GM04503 (cell line): ENCODE data around the gene DMKN.
"Not testable (repeated sequence)": the region's sequence is repeated elsewhere in the genome, so short reads cannot be mapped to it uniquely, and the experiment has no call there.

Experiments used
- DNase-seq: peaks from one replicate; pipeline ENCODE4 v3.0.0-alpha.2; 2012; ENCODE audit warnings: low read depth

Gene DMKN

DNA sequence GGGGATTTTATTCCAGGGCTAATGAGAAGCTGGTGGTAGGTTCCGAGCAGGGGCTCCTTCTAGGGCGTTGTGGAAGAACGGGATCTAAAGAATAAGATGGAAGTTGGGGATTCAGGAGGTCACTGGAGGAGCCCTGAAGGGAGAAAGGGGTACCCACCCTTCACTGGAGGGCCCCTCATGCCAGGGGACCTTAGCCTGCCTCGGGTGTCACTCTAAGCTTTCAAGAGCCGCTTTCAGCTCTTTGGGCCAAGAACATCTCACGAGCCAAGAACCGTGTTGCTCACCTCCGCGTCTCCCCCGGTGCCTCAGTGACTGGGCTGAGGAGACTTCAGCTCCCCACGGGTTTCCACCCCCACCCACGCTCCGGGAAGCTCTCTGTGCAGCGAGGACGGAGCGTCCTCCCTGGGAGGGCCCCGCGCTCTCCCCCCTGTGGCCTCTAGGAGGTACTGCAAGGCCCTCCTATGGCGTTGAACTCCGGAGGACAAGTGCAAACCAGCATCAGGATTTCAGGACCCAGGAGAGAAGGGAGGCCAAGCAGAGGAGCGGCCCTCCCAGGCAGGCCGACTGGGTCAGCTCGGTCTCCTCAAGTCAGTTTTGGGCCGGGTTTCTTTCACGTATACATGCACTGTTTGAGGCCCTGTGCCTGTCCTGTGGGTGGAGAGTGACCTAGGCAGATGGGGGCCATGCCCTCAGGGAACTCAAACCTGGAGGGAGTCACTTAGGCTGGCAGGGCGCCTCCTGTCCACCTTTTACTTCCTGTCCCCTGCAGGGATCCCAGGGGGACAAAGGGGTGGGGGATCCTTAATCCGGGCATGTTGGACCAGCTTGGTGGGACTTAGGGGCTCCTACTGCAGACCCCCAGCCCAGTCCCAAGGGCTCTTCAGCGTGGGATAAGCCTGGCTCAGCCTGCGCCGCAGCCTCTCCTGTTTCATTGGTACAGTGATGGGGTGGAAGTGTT is 18.1 kb downstream of the DMKN start:
- no peak for DNase-seq

DNA sequence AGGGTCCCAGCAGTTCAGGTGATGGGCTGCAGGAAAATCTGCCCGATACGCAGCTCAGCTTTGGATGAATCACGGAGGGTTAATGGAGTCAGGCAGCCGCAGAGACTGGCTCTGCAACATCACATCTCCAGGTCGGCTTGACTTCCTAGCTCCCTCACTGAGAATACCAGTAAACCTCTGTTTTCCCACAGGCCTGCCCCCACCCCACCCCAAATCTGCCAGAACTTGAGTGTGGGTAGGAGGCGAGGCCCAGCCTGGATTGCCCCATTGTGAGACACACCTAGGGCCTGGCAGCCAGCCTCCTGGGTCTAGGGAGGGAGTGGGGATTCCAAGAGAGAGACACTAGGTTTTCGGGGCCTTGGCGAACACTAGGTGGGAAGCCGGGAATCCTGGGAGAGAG is 19.5 kb downstream of the DMKN start:
- DNase-seq, result no peak

DNA sequence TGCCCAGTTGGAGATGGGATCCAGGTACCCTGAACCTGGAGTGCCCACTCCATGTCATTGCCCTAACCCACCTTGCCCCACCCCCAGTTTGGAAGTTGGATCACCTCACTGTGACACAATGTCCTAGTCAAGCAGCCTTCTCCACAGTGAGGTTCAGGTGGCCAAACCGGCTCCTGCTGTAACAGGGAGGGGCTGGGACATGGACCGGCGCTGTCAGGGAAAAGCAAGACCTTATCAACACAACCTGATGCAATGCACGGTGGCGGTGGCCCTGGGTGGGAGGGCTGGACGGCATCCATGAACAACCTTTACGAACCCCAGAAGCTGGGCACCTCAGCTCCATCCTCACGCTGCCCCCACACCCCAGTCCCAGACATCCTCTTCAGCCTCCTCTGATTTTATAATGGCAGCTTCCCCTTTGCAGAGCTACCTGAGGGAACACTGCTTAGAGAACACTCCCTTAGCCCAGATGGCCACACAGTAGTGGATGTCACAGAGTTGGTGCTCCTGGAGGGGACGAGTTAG is 21.6 kb downstream of the DMKN start:
- DNase-seq, result no peak

DNA sequence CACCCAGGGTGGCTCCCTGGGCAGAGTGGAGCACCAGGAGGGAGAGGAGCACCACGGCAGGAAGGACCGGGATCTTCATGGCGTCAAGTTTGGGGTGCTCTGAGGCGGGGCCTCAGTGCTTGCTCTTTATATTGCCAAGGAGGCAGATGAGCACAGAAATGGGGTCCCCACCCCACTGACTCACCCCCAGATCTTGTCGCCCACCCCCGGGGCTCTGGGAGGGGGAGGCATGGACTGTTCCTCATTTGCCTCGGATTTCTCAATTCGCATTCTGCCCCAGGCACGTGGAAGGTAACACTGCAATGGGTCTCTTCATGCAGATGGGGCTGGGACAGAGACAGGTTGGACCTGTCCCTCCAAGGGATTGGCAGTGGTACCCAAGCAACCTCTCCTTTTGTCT is 23.1 kb downstream of the DMKN start, which contains the start of gene KRTDAP:
Gene KRTDAP (minus strand): TSS at position 101 of the 400 bp plus-strand sequence. CDS start 22 bp downstream, at position 79.
- no peak for DNase-seq

DNA sequence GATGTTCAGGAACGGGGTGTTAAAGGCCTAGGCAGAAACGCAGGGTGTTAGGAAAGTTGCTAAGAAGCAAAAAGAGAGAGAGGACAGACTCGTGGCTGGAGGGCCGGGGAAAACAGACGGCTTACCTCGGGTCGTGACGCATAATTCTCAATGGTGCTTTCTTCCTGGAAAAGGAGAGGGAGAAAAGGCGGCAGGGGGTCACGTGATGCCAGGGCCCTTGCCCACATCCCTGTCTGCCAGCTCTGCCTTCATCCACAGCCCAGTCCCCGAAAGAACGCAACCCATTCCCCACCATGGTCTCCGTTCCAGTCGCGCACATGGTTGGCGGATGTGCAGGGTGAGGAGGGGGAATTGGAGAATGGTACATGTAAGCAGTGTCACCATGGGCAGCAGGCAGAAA is 24.8 kb downstream of the DMKN start:
- DNase-seq, result no peak

DNA sequence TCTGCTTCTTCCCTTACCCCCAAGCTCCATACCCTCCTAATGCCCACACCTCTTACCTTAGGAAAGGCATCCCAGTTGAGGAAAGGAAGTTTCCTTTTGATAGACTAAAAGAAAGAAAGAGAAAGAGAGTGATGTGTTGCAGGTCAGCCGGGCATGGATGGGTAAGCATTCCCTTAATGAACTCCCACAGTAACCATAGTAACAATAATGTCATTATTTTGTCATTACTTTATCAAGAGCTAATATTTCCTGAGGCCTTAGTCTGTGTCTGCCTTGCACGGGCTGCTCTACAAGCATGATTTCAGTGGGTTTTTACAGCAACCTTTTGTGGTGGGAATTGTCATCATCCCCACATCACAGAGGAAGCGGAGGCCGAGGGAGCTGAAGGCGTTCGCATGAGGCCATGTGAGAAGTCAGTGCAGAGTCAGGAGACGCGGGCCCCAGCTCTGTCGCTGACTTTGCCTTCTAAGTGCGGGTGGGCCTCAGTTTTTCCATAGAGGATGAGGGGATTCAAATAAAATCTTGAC is 25.7 kb downstream of the DMKN start:
- DNase-seq, result no peak

DNA sequence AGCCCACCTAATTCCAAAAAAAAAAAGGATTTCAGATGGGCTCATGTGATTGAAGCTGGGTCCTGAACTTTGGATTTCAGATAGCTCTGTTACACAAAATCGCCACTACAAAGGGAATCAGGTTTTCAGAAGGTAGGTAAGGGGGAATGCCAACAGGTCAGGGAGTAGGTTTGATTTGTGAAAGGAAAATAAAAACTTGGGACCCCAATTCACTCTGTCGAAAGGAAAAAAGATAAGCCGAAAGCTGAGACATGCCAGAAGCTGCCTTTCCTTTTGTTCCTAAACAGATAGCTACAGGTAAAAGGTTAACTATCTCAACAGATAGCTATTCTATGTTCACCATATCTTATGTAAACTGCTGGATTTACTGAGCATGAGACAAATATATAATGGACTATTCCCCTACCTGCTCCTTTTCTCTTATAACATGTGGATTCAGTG is 27.2 kb downstream of the DMKN start:
- no peak for DNase-seq

DNA sequence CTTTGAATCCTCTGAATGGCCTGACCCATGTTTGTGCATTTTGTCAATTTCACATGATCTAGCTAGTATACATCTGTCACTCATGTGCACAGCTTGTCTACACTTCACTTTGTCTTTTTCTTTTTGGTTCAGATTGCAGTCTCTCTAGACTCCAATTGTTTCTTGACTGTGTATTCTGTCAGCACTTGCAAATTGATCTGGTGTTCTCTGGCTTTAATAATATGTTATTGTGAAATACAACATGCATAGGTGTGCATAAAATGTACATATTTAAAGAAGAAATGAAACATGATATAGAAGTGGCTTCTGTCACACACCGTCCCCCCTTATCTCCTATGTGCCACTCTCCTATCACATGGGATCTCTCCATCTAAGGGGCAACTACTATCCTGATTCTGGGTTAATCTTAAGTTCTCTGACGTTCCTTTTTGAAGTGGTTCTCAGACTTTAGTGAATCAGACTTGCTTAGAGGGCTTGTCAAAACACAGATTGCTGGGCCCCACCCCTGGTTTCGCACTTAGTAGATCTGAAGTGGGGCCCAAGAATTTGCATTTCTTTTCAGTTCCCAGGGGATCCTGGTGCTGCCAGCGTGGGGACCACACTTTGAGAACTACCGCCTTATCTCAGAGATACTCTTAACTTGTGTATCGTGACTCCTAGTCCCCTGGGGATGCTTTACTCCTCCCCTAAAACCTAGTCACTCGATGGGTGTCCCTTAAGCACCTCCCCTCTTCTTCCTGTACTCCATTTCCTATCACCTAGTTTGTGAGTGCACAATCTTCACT is 29.0 kb downstream of the DMKN start:
- DNase-seq, result no peak

DNA sequence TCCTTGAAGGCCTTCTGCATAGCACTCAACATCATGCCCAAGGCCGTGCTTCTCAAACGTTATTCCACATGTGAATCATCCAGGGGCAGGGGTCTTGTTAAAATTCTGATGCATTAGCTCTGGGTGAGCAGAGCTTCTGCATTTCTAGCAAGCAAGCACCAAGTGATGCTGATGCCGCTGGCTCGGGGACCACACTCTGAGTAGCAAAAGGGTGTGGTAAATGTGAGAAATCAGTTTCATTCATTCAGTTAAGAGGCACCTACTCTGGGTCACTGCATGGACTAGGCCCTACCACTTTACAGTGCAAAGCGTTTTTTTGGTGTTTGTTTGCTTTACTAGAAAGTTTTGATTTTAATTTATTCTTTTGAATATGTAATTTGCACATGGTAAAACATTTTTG is 30.4 kb downstream of the DMKN start:
- no peak for DNase-seq

DNA sequence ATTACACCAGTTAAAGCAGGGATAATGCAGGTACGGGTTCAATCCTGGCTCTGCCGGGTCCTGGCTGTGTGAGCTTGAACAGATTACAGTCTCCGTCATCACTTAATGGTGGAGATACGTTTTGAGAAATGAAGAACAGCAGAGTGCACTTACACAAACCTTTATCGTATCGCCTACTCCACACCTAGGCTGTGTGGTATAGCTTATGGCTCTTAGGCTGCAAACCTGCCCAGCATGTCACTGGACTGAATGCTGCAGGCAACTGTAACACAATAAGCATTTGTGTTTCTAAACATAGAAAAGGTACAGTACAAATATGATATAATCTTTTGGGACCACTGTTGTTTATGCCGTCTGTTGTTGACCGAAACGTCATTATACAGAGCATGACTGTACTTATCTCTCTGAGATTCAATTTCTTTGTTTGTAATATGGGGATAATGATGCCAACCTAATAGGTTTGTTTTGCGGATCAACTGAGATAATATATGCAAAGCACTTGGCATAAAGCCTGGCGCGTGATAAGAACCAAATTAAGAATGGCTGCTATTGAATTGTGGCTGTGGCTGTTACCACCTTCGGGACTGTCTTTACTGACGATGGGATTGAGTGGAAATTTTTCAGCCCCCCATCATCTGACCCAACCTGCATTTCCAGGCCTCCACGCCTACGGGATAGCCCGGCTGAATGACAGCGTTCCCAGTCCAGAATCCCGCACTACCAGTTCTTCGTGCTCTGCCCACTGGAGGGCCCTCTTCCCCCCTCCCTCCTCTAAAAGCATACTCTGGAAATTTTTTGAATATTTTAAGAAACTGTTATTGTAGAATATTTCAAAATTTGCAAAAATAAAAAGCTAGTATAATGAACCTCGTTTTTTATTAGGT is 34.4 kb downstream of the DMKN start:
- no peak for DNase-seq

DNA sequence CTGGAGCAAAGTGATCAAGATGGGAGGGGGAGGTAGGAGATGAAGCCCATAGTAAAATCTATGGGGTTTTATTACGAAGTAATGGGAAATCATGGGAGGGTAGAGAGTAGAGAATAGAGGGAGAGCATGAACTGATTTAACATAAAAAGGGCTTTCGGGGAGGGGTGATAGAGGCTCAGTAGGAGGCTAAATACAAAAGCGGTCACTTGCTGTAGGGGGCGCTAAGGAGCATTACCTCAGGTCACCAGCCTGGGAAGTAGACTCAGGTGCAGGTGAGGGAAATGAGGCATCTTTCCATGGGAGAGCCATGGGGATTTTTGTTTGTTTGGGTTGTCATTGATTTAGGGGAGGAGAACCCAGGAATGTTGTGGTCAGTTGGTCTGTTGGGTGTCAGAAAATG is 37.3 kb downstream of the DMKN start:
- DNase-seq, result no peak

DNA sequence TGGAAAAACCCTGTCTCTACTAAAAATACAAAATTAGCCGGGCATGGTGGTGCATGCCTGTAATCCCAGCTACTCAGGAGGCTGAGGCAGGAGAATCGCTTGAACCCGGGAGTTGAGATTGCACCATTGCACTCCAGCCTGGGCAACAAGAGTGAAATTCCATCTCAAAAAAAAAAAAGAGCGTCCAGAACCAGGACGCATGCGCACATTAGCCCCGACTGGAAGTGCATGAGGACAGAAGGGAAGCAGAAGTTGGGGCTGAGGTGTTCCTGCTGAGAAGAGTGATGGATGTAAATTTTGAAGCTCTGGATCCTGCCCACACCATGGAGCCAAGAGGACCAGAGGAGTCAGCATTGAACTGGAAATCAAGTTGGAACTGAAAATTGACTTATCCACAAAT is 38.9 kb downstream of the DMKN start:
- DNase-seq, result not testable (repeated sequence)

DNA sequence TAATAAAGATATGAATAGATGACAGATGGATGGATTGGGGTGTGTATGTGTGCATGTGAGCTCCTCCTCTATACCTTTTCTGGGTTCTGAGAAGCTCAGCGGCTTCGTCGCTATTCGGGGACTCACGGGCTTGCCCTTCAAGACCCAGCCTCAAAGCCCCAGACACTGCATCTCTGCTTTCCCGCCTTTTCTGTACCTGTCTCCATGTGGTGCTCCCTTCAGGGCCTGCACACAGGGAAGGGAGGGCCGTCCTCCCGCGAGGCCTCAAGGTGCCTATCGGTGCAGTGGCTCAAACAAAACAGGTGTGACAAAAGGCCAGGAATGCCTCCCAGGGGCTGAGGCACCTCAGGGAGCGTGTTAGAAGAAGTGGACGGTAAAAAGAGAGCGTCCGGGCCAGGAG is 39.3 kb downstream of the DMKN start:
- no peak for DNase-seq

DNA sequence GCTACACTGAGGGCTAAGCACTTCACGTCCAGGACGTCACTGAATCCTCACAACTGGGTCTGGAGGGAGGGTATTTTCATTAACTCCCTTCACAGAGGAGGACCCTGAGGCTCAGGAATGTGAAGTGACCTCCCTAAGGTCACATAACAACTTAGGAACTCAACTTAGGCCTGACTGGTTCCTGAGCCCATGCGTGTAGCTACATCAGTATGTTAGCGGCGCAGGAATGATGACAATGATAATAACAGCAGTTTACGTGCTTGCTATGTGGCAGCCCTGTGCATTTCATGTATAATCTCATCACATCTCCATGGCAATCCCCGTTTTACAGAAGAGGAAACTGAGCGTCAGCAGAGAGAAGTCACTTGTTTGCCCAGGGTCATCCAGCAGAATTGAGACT is 41.5 kb downstream of the DMKN start:
- DNase-seq, result no peak

DNA sequence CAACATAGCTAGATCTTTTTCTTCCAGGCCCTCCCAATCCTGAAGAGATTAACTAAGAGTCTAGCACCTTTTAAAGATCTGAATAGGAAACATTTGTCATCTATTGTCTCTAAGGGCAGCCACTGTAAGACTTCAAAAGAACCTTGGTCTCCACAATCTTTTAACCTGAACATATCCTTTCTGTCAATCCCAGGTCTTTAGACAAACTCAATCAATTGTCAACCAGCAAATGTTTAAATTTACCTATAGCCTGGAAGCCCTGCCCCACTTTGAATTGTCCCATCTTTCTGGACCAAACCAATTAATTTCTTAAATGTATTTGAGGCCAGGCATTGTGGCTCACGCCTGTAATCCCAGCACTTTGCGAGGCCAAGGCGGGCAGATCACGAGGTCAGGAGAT is 42.4 kb downstream of the DMKN start:
- DNase-seq, result not testable (repeated sequence)

DNA sequence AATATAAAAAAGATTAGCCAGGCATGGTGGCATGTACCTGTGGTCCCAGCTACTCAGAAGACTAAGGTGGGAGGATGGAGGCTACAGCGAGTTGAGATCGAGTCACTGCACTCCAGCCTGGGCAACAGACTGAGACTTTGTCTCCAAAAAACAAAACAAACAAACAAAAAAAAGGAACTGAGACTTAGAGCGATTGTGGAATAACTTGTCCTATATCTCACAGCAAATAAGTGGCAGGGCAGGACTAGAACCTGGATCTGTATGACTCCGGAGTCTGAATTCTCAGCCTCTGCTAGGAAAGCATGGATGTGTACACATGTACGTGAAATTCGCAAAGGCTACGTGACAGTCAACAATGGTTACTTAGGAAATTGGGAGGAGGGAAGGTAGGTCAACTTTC is 43.3 kb downstream of the DMKN start:
- DNase-seq, result no peak

DNA sequence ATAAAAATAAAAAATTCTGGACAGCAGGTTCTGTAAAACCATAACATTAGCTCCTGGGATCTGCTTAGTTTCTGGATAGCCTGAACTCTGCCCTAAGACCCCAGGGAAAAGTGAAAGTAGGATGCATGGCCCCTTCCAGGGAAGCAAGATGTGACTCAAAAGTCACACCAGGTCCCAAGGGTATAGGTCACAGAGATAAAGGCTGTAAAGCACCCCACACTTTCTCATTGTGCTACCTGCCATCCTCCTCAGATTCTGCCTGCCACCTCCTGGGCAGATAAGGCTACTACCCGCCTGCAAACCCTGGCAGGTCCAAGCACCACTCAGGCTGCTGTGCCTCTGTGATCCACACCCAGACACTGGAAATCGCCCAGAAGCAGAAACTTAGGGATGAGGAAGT is 44.8 kb downstream of the DMKN start:
- peak; percentile 1 for DNase-seq

DNA sequence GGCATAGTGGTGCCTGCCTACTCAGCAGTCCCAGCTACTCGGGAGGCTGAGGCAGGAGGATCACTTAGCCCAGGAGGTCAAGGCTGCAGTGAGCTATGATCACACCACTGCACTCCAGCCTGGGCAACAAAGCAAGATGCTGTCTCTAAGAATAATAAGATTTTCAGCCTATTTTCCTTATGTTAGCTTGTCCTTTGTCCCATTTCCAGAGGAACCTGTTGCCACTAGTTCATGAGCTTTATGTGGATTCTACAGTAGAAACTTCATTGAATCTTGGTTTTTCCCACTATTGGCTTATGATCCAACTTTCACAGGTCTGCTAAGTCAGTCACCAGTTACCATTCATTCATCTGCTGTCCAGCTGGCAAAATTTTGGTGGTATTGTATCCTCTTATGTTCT is 47.2 kb downstream of the DMKN start:
- no peak for DNase-seq

DNA sequence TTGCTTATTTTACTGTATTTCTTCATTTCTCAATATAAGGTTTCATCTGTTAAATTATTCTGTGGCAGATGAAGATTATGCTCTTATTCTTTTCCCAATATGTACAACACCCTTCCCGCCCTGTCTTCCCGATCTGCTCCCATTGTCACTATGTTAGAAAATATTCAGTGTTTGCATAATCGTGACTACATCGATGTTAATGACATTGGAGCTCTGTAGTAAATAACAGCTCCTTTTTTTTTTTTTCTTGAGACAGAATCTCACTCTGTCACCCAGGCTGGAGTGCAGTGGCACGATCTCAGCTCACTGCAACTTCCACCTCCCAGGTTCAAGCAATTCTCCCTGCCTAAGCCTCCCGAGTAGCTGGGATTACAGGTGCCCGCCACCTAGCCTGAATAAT is 50.5 kb downstream of the DMKN start:
- DNase-seq, result not testable (repeated sequence)

DNA sequence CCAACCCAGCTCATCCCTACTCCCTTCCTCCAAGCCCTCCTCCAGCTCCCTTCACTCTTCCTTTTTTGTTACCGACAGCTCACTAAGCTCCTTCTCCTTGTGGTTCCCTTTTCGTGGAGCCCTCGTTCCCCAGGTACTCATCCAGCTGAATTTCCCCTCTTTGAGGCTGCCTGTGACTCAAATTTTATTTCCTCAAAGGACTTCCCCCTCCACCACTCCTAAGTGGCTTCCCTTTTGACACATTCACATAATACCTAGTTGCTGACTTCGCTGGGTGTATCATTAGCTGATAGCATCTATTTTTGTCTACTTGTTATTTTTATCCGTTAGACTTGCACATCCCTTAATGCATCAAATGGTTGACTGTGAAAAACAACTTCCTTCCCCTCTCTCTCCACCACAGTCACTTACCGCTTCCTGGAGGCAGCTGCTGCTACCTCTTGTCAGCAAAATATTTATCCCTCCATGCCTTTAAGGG is 50.9 kb downstream of the DMKN start:
- no peak for DNase-seq

DNA sequence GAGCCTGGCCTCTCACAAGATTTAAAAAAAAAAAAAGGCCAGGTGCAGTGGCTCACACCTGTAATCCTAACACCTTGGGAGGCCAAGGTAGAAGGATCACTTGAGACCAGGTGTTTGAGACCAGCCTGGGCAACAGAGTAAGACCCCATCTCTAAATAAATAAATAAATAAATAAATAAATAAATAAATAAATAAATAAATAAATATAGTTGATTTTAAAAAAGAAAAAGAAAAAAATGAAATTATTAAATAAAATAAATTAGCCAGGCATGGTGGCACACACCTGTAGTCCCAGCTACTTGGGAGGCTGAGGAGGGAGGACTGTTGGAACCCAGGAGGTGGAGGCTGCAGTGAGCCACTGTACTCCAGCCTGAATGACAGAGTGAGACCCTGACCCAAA is 51.7 kb downstream of the DMKN start:
- DNase-seq, result not testable (repeated sequence)
